ENCODE results near the gene TDRD12.
"Not testable (repeated sequence)": the region's sequence is repeated elsewhere in the genome, so short reads cannot be mapped to it uniquely, and the experiment has no call there.

TDRD12 gene

DNA sequence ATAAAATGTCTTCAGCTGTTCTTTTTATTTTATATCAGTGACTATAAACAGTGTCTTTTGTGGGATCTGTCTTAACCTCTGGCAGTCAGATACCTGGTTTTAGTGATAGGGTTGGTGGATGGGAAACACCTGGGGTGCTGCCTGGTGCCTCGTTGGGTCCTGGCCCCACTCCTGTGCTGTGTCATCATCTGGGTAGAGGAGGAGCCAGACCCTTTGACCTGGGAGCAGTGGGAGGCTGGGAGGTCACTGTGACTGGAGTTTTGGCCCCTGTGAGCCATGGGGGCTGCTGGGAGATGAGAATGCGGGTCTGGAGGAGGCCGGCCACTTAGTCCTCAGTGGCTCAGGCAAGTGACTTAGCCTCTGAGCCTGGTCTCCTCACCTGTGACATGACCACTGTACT is 29.4 kb downstream of the TDRD12 start:
- DNase-seq = no peak

DNA sequence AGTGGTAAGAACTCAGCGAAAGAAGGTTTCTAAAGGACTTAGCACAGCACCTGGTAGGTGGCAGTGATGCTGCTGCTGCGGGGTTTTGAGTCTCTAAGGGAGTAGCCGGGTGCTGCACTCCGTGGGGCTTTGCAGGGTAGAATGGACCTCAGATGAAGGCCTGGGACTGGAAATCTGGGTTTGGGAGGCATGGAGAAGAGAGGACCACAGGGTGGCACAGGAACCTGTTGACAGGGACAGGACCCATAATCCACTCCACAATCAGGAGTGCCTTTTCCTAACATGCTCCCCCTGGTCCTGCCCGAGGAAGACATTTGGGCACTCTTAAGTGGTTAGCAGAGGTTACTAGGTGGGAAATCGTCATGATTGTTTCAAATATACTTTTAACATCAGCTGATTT is 29.8 kb downstream of the TDRD12 start:
- no peak for DNase-seq

DNA sequence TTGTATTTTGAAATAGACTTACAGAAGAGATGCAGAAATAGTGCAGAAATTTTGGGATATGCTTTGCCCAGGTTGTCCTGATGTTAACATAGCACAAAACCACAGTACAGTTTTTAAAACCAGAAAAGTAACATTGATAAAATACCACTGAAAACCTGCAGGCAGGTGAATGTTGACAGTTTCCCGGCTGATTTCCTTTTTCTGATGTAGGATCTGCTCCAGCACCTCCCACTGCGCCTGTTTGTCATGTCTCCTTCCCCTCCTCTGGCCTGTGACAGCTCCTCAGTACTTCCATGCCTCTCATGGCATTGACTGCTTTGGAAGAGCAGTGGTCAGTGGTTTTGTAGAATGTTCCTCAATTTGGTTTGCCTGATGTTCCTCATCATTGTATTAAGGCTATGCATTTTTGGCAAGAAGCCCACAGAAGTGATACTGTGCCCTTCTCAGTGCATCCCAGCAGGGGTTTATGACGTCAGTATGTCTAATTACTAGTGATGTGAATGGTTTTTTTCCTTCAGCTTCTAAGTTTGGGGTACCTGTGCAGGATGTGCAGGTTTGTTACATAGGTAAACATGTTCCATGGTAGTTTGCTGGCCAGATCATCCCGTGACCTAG is 31.0 kb downstream of the TDRD12 start:
- DNase-seq = no peak

DNA sequence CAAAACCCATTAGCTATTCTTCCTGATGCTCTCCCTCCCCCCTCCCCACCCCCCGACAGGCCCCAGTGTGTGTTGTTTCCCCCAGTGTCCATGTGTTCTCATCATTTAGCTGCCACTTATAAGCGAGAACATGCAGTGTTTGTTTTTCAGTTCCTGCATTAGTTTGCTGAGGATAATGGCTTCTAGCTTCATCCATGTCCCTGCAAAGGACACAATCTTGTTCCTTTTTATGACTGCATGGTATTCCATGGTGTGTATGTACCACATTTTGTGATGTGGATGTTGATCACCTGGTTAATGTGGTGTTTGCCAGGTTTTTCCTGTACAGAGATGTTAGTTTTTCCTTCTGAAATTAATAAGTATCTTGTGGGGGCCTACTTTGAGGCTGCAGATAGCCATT is 31.5 kb downstream of the TDRD12 start:
- no peak for DNase-seq

DNA sequence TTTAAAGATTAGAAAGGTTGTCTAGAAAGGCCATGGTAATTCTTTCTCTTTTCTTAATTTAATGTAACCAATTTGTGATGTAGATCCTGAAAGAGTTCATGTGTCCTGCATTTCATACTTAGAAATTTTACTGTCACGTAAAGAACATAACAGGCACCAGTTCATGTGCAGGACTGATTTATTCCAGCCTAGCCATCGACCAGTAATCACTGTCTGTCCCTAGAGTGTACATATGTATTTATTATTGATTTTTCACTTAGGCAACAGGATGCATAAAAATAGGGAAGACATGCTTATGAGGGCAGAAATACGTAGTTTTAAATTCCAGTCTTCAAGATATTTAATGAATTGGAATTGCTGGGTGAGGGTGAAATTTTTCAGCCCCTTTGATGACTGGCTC is 37.6 kb downstream of the TDRD12 start:
- no peak for DNase-seq

DNA sequence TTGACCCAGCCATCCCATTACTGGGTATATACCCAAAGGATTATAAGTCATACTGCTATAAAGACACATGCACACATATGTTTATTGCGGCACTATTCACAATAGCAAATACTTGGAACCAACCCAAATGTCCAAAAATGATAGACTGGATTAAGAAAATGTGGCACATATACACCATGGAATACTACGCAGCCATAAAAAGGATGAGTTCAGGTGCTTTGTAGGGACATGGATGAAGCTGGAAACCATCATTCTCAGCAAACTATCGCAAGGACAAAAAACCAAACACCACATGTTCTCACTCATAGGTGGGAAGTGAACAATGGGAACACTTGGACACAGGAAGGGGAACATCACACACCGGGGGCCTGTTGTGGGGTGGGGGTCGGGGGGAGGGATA is 45.8 kb downstream of the TDRD12 start:
- DNase-seq = not testable (repeated sequence)

DNA sequence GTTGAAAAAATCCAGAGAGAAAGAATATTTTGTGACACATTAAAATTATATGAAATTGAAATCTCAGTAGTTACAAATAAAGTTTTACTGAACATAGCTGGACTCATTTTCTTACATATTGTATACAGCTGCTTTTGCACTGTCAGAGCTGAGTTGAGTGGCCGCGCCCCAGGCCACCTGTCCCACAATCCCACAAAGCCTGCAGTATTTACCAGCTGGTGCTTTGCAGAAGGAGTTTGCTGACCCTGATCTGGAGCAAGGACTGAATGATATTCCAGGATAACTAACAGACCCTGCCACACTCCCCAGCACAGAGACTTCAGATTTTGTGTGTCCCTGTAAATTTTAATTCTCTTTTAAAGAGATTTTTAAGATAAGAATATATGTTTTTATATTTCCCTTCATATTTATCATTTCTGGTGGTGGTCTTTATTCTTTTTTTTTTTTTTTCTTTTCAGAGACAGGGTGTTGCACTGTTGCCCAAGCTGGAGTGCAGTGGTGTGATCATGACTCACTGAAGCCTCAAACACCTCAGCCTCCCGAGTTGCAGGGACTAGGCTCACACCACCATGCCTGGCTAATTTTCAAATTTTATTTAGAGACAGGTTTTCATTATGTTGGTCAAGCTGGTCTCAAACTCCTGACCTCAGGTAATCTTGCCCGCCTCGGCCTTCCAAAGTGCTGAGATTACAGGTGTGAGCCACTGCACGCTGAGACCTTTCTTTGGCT is 48.5 kb downstream of the TDRD12 start:
- no peak for DNase-seq

DNA sequence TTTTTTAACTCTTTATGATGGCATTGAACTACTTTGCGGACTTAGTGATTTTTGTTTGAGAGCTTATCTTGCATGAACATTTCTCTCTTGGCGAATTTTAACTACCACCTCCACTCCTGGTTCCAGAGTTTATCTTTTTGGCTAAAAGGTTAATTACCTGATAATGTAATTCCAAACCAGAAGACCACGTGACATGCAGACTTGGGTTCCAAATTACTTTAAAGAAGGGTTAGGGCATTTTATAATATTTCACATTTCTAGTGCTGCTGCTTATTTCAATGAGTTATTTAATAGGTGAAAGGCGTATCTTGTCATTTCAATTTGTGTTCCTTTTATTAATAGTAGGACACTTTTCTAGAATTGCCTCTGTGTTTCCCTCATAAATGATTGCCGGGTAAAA is 52.0 kb downstream of the TDRD12 start:
- DNase-seq = no peak

DNA sequence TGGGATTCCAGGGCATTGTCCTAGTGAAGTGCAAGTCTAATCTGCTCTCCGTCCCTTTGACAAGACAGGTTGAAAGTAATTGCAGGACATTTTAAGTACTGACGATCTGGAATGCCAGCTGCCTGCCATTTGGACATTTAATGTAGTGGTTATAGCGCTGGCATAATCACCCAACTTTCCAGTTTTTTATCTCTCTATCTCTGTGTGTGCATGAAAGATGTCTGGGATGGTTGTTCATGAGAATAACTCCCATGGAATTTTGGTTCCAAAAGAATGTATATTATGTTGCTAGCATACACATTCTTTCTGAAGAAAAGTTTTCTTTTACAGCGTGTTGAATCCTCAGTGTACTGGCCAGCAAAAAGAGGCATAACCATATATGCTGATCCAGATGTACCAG is 53.6 kb downstream of the TDRD12 start:
- DNase-seq = no peak

DNA sequence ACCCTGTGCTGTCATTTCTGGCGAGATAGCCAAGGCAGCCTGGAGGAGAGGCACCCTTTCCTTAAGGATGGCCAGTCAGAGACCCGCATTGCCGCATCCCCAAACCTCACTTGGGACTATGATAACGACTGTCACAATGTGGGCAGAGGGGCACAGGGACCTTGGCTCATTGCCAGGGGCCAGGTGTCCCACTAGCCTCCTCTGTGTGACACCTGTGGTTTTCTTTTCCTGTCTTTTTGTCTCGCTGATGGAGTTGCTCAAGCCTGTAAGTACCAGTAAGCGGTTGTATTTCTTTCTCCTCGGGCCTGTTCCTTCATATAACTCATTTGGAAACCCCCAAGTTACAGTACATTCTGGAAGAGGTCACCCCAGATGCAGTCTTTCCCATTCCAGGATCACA is 59.5 kb downstream of the TDRD12 start:
- DNase-seq = no peak

DNA sequence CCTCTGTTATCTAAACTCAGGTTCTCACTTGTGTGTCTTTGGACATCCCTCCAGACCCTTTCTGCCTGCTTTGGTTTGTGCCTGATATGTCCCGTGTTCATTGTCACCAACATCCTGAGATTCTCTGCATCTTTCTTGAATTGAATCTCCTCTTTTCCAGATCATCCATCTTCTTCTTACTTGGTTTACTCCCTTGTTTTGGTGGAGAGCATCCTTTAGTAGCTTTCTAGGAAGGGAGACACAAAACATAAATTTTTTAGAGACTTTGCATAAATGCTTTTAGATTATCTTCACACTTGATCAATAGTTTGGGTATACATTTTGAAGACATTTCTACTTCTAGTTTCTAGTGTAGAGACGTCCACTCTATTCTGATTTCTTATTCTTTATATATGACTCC is 61.7 kb downstream of the TDRD12 start:
- no peak for DNase-seq

DNA sequence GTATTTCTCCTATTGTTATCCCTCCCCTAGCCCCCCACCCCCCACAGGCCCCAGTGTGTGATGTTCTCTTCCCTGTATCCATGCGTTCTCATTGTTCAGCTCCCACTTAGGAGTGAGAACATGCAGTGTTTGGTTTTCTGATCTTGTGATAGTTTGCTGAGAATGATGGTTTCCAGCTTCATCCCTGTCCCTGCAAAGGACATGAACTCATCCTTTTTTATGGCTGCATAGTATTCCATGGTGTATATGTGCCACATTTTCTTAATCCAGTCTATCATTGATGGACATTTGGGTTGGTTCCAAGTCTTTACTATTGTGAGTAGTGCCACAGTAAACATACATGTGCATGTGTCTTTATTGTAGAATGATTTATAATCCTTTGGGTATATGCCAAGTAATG is 62.5 kb downstream of the TDRD12 start:
- DNase-seq = not testable (repeated sequence)

DNA sequence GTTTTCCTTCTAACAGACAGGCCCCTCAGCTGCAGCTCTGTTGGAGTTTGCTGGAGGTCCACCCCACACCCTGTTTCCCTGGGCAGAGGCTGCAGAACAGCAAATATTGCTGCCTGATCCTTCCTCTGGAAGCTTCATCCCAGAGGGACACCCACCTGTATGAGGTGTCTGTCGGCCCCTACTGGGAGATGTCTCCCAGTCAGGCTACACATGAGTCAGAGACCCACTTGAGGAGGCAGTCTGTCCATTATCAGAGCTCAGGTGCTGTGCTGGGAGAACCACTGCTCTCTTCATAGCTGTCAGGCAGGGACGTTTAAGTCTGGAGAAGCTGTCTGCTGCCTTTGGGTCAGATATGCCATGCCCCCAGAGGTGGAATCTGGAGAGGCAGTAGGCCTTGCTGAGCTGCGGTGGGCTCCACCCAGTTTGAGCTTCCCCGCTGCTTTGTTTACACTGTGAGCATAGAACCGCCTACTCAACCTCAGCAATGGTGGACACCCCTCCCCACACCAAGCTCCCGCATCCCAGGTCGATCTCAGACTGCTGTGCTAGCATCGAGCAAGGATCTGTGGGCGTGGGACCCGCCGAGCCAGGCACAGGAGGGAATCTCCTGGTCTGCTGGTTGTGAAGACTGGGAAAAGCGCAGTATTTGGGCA is 67.7 kb downstream of the TDRD12 start:
- not testable (repeated sequence) for DNase-seq

DNA sequence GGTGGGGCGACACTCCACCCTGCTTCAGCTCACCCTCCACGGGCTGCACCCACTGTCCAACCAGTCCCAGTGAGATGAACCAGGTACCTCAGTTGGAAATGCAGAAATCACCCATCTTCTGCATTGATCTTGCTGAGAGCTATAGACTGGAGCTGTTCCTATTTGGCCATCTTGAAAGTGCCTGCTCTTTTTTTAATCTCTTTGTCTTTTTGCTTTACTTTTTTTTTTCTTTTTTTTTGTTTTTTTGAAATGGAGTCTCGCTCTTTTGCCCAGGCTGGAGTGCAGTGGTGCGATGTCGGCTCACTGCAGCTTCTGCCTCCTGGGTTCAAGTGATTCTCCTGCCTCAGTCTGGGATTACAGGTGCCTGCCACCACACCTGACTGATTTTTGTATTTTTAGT is 68.3 kb downstream of the TDRD12 start:
- not testable (repeated sequence) for DNase-seq

DNA sequence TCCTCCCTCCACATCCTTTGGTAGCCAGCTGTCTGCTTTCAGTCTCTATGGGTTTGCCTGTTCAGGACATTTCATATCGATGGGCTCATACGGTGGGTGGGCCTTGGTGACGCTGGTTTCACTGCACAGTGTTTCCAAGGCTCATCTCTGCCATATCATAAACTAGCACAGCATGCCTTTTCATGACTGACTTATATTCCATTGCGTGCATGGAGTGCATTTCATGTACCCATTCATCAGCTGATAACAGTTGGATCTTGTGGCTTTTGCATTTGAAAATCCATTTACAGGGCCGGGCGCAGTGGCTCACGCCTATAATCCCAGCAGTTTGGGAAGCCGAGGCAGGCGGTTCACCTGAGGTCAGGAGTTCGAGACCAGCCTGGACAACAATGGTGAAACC is 69.9 kb downstream of the TDRD12 start:
- DNase-seq = no peak

DNA sequence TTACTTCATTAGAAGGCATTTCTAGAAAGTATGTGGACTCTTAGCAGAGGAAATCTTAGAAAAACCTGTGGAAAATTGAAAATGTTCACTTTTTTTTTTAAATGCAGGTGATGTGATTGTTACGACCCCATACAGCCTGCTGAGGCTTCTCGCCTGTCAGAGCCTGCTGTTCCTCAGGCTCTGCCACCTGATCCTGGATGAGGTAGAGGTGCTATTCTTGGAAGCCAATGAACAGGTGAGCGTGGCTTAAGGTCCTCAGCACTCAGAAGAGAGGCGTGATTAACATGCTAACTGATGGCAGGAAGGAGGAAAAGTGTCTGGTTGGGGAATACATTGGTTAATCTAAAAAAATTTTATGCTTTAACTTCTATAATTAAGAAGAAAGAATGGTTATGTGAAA is 78.6 kb downstream of the TDRD12 start:
- no peak for DNase-seq

DNA sequence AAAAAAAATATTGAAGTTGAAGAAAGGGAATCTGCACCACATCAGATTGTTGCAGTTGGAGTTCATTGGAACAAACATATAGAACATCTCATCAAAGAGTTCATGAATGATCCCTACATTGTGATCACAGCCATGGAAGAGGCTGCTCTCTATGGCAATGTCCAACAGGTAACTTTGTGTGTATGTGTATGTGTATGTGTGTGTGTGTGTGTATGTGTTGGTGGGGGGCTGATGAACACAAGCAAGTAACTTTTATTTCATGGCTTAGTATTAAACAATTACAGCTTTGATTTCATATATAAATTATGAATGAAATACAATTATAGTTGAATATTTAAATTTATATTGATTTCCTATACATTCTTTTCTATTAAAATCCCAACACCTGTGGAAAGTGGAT is 80.6 kb downstream of the TDRD12 start:
- DNase-seq = no peak

DNA sequence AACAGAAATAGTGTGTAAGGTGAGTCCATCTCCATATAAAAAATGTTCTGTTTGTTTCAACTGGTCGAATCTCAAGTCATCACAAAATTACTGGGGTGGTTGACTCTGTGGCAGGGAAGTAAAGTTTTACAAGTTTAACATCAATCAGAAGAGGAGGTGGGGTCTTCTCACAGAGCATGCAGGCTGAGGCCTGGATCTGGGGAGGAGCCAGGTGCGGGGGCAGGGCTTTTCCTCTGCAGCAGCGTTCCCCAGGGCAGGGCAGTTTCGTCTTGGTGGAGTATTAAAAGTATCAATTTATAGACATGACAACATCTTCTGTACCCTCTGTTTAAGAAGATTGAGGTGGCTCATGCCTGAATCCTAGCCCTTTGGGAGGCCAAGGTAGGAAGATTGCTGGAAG is 81.2 kb downstream of the TDRD12 start:
- no peak for DNase-seq

DNA sequence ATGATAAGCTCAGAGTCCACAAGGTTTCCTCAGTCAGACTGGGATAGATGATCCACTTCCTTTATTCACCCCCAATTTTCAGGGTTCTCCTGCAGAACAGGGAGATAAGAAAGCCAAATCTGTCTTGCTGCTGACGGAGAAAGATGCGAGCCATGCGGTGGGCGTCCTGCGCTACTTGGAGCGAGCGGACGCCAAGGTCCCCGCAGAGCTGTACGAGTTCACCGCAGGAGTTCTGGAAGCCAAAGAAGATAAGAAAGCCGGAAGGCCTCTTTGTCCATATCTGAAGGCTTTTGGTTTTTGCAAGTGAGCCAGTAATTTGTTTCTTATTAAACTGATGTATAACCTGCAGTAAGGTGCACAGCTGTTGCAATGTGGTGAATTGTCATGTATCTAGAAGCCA is 83.3 kb downstream of the TDRD12 start:
- no peak for DNase-seq

DNA sequence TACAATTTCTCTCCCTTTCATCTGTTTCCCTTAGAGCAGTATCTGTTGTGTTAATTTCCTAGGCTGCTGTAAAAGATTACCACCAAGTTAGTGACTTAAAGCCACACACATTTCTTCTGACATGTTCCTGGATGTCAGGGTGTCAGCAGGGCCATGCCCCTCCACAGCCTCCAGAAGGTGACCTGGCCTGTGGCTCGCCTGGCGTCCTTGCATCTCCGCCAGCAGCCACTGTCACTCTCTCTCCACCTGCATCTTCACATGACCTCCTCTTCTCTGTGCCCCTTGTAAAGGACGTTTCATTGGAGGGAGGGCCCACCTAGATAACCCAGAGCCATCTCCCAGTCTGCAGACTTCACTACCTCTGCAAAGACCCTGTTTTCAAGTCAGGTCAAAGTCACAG is 88.7 kb downstream of the TDRD12 start:
- DNase-seq = no peak

DNA sequence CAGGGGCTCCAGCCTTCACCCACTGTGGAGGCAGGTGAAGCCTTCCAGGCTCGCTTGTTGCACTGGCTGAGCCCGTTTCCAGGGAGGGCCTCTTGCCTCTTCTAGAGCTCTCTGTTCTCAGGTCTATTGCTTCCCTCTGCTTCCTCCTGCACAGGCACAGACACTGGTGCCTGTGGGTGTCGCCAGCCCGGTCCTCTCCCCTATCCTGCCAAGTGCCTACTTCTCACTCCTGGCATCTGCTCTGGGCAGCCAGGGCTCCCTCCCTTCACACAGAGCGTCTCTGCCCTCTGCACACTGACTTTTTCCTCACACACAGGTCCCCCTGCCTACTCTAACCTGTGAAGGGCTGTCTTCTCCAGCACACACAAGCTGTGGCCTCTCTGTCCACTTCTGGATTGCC is 89.7 kb downstream of the TDRD12 start:
- no peak for DNase-seq

DNA sequence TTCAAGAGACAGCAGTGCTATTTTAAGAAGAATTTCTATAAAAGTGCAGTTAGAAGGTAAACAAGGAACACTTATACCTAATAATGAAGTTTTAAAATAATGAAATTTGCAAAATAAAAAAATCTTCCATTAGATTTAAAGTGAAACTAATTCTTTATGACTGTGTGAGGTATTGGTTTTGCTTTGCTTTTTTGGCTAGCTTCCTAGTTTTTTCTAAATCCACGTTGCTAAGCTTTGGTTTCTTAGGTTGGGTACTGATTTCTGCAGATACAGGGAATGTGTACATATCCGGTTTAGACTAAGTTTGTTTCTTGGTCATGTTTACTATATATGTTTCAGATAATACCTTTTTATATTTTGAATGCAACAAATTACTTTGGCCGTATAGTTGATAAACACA is 90.2 kb downstream of the TDRD12 start:
- no peak for DNase-seq

DNA sequence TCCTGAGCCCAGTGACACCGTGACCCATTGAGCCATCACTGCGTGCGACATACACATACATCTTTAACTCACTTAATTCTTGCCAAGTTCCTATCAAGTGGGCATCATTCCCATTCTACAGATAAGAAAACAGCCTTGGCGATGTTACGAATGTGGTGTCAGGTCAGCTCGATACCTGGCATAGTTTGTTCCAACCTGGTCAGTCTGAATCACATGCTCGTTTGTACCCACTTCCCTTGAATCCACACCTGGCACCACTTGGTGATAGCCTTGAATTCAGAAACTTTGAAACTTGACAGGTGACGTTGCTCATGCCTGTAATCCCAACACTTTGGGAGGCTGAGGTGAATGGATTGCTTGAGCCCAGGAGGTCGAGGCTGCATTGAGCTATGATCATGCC is 90.9 kb downstream of the TDRD12 start:
- no peak for DNase-seq

DNA sequence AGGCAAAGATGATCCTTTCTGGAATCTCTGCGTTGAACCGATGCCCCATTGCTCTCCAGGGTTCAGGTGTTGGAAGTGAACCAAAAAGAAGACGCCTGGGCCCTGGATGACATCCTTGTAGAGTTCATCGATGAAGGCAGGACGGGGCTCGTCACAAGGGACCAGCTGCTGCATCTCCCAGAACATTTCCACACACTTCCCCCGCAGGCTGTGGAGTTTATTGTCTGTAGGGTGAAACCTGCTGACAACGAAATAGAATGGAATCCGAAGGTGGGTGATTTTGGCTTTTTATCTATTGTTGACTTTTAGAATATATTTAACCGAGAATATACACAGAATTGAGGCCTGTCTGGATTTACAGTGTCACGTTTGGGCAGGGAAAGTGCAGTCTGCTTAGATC is 91.6 kb downstream of the TDRD12 start:
- no peak for DNase-seq

DNA sequence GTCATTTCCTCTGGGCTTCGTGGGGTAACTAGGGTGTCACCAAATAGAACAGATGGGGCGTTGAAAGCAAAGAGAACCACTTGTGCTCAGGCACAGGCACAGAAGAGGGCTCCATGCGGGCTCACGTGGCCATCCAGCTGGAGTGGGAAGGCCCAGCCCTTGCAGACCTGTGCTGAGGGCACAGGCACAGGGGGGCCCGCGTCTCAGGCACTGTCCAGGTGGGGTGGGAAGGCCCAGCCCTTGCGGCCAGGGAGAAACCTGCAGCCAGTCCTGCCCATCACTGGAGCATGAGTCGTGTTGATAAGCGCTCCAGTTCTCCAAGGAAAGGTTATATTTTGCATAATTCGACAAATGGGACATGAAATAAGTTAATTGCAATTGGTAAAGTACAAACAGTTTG is 92.5 kb downstream of the TDRD12 start:
- DNase-seq = no peak
